Measurements from ENCODE around the gene GDAP1L1.
A peak's percentile ranks its signal among the peaks of the same experiment; 100 is the strongest.
"Not testable (repeated sequence)": the region's sequence is repeated elsewhere in the genome, so short reads cannot be mapped to it uniquely, and the experiment has no call there.

GDAP1L1 gene

GRCh38 chr20:44258226-44258890 lies 11.2 kb downstream of the GDAP1L1 start:
- DNase-seq: no peak

GRCh38 chr20:44264287-44264686 lies 17.2 kb downstream of the GDAP1L1 start:
- peak; percentile 35 for DNase-seq

- no peak for DNase-seq
Measured at GRCh38 chr20:44268802-44269201, 21.7 kb downstream of the GDAP1L1 start.

GRCh38 chr20:44271915-44272663 lies 25.0 kb downstream of the GDAP1L1 start:
- no peak for DNase-seq

- no peak for DNase-seq
Measured at GRCh38 chr20:44273231-44274215, 26.4 kb downstream of the GDAP1L1 start.

- no peak for DNase-seq
Measured at GRCh38 chr20:44274303-44275017, 27.4 kb downstream of the GDAP1L1 start.

GRCh38 chr20:44279228-44279627 lies 32.1 kb downstream of the GDAP1L1 start:
- no peak for DNase-seq

- DNase-seq: no peak
Measured at GRCh38 chr20:44280387-44280786, 33.3 kb downstream of the GDAP1L1 start.

- peak; percentile 77 for DNase-seq
Measured at GRCh38 chr20:44282192-44282591, 35.1 kb downstream of the GDAP1L1 start.

- no peak for DNase-seq
Measured at GRCh38 chr20:44284032-44284431, 36.9 kb downstream of the GDAP1L1 start.

- no peak for DNase-seq
Measured at GRCh38 chr20:44287272-44288097, 40.4 kb downstream of the GDAP1L1 start.

- peak; percentile 56 for DNase-seq
Measured at GRCh38 chr20:44288252-44288651, 41.1 kb downstream of the GDAP1L1 start.

GRCh38 chr20:44291754-44292153 lies 44.6 kb downstream of the GDAP1L1 start:
- DNase-seq: no peak

GRCh38 chr20:44296011-44296410 lies 48.9 kb downstream of the GDAP1L1 start:
- no peak for DNase-seq

- no peak for DNase-seq
Measured at GRCh38 chr20:44297721-44298120, 50.6 kb downstream of the GDAP1L1 start.

- not testable (repeated sequence) for DNase-seq
Measured at GRCh38 chr20:44299011-44299535, 52.0 kb downstream of the GDAP1L1 start.

- no peak for DNase-seq
Measured at GRCh38 chr20:44301285-44301684, 54.2 kb downstream of the GDAP1L1 start.

GRCh38 chr20:44302026-44302669 lies 55.0 kb downstream of the GDAP1L1 start:
- DNase-seq: no peak

- no peak for DNase-seq
Measured at GRCh38 chr20:44302736-44303135, 55.6 kb downstream of the GDAP1L1 start.

- DNase-seq: no peak
Measured at GRCh38 chr20:44304383-44304782, 57.3 kb downstream of the GDAP1L1 start.

GRCh38 chr20:44306927-44307326 lies 59.8 kb downstream of the GDAP1L1 start:
- no peak for DNase-seq
